GM12878 (cell line): Measurements from ENCODE around the gene TSPAN5. TPM values are rescaled to one million over a fixed set of nuclear protein-coding genes. Genes with fewer than 3 reads are reported as not detected.

ENCODE experiments used
- ATF2 ChIP-seq: IDR thresholded peaks from 2 replicates; pipeline ENCODE4 v1.6.1; 2012; ENCODE audit warnings: low read length, inconsistent platforms
- BHLHE40 ChIP-seq, 2 experiments: fragments of 450-650 bp in 1 of 2; IDR thresholded peaks; 2 replicates each; pipeline ENCODE4 v1.6.1; 2011 to 2017; ENCODE audit warnings: low read depth in 2 of 2, borderline replicate concordance in 1 of 2, improper control_type of control experiment in 1 of 2, low read length in 1 of 2, mild to moderate bottlenecking in 1 of 2
- BMI1 ChIP-seq: fragments of 450-650 bp; IDR thresholded peaks from 2 replicates; pipeline ENCODE4 v1.6.1; 2016; ENCODE audit warnings: mild to moderate bottlenecking, moderate library complexity, borderline replicate concordance
- CEBPB ChIP-seq, 2 experiments: fragments of 150-350 bp in 1 of 2; IDR thresholded peaks; 2 replicates each; pipeline ENCODE4 v1.6.1; 2012 to 2014; ENCODE audit warnings: low read depth in 2 of 2, low read length in 2 of 2, borderline replicate concordance in 1 of 2, inconsistent platforms in 1 of 2
- CHD2 ChIP-seq: IDR thresholded peaks from 2 replicates; pipeline ENCODE4 v1.6.1; 2011; ENCODE audit warnings: low read depth, low read length, improper control_type of control experiment, borderline replicate concordance
- ESRRA ChIP-seq: IDR thresholded peaks from 2 replicates; pipeline ENCODE4 v1.6.1; 2012; ENCODE audit warnings: mild to moderate bottlenecking, low read length, improper control_type of control experiment
- HCFC1 ChIP-seq: fragments of 150-350 bp; IDR thresholded peaks from 2 replicates; pipeline ENCODE4 v1.6.1; 2014; ENCODE audit warnings: low read length
- HDAC2 ChIP-seq: fragments of 200-600 bp; sonication (generic); IDR thresholded peaks from 2 replicates; pipeline ENCODE4 v1.6.1; 2017
- IKZF2 ChIP-seq, 2 experiments: fragments of 450-650 bp; IDR thresholded peaks; 2 replicates each; pipeline ENCODE4 v1.6.1; 2017; ENCODE audit warnings: mild to moderate bottlenecking in 2 of 2, moderate library complexity in 2 of 2
- NBN ChIP-seq: fragments of 450-650 bp; IDR thresholded peaks from 2 replicates; pipeline ENCODE4 v1.6.1; 2016
- NFYB ChIP-seq: IDR thresholded peaks from 2 replicates; pipeline ENCODE4 v1.6.1; 2011; ENCODE audit warnings: low read depth, mild to moderate bottlenecking, low read length, improper control_type of control experiment, moderate library complexity; ENCODE audit not compliant: insufficient read depth
- RAD21 ChIP-seq: IDR thresholded peaks from 2 replicates; pipeline ENCODE4 v1.6.1; 2011; ENCODE audit warnings: mild to moderate bottlenecking, low read depth, low read length, moderate library complexity; ENCODE audit not compliant: insufficient read depth
- RBBP5 ChIP-seq: fragments of 200-600 bp; sonication (generic); conservative IDR thresholded peaks from 2 replicates; pipeline ENCODE4 v1.6.1; 2016
- RCOR1 ChIP-seq: conservative IDR thresholded peaks from 2 replicates; pipeline ENCODE4 v1.6.1; 2012; ENCODE audit warnings: low read depth, low read length, improper control_type of control experiment
- RELA ChIP-seq: fragments of 450-650 bp; IDR thresholded peaks from 2 replicates; pipeline ENCODE4 v1.8.0; 2014; ENCODE audit warnings: borderline replicate concordance; ENCODE audit not compliant: partially characterized antibody
- SIX5 ChIP-seq: IDR thresholded peaks from 2 replicates; pipeline ENCODE4 v1.6.1; 2011; ENCODE audit warnings: mild to moderate bottlenecking, low read depth, low read length, moderate library complexity; ENCODE audit not compliant: severe bottlenecking
- SMC3 ChIP-seq: IDR thresholded peaks from 2 replicates; pipeline ENCODE4 v1.6.1; 2011; ENCODE audit warnings: low read length, improper control_type of control experiment, borderline replicate concordance
- SPI1 ChIP-seq: IDR thresholded peaks from 2 replicates; pipeline ENCODE4 v1.6.1; 2011; ENCODE audit warnings: low read depth, mild to moderate bottlenecking, low read length, moderate library complexity, borderline replicate concordance; ENCODE audit not compliant: insufficient read depth
- SRF ChIP-seq, 2 experiments: IDR thresholded peaks; 2 replicates each; pipeline ENCODE4 v1.6.1; 2011; ENCODE audit warnings: low read depth in 2 of 2, low read length in 2 of 2, mild to moderate bottlenecking in 1 of 2, moderate library complexity in 1 of 2
- YBX1 ChIP-seq: fragments of 450-650 bp; IDR thresholded peaks from 2 replicates; pipeline ENCODE4 v1.6.1; 2016; ENCODE audit warnings: antibody characterized with exemption
- ZNF217 ChIP-seq: fragments of 450-650 bp; IDR thresholded peaks from 2 replicates; pipeline ENCODE4 v1.6.1; 2017; ENCODE audit warnings: antibody characterized with exemption, mild to moderate bottlenecking
- ZNF24 ChIP-seq: fragments of 450-650 bp; IDR thresholded peaks from 2 replicates; pipeline ENCODE4 v1.6.1; 2017; ENCODE audit warnings: antibody characterized with exemption, mild to moderate bottlenecking
- ZSCAN29 ChIP-seq: fragments of 450-650 bp; IDR thresholded peaks from 2 replicates; pipeline ENCODE4 v1.6.1; 2017; ENCODE audit warnings: mild to moderate bottlenecking, moderate library complexity
- polyA plus RNA-seq, 11 experiments: library from polyadenylated mRNA; depleted of rRNA in 4 of 11; unstranded in 6 of 11; stranded (reverse) in 5 of 11; fragments of >200 nt; fragmentation: Nextera tagmentation in 4 of 11; fragmentation: Illumina TruSeq in 1 of 11; extraction: Ambion mirVana in 4 of 11; extraction: Trizol in 1 of 11; gene quantifications; 1 replicate in 1 of 11; 2 replicates in 10 of 11; pipeline versions ENCODE4 v1.2.1 to v1.2.3, GENCODE V29; 2011 to 2016; ENCODE audit warnings: inconsistent platforms in 2 of 11, missing spikeins in 2 of 11, low read depth in 1 of 11
- total RNA-seq, 4 experiments: library from RNA; depleted of rRNA in 3 of 4; stranded (reverse); fragments of >200 nt in 3 of 4; fragmentation: Illumina TruSeq in 1 of 4; extraction: Trizol in 1 of 4; gene quantifications; 2 replicates each; pipeline versions ENCODE4 v1.2.1 to v1.2.3, GENCODE V29; 2013 to 2021
- TF ChIP-seq, protein P1 (sequence below): fragments of 450-650 bp; IDR thresholded peaks from 2 replicates; pipeline ENCODE4 v1.6.1; 2017; ENCODE audit warnings: mild to moderate bottlenecking, low read depth, inconsistent platforms; ENCODE audit not compliant: poor library complexity, severe bottlenecking
- TF ChIP-seq, protein P2 (sequence below): fragments of 450-650 bp; IDR thresholded peaks from 2 replicates; pipeline ENCODE4 v1.6.1; 2018; ENCODE audit warnings: mild to moderate bottlenecking, low read depth, moderate library complexity; ENCODE audit not compliant: partially characterized antibody

Gene TSPAN5
- total and polyA plus RNA-seq, 10 of the 15 experiments (the other 5 are each of a cell fraction or from before 2014, with no cell fraction given), result 0.09 to 8.2 (median 0.27) TPM

- TF ChIP-seq RCOR1 (peak; percentile 74; the same call in 1 of the 2 replicates), RELA (no peak), CHD2 (peak; percentile 72; the same call in 1 of the 2 replicates), ZNF217 (peak; percentile 80), IKZF2 (IDR thresholded peaks at IDR 0.05) (peak; percentile 97 to 98), BHLHE40 (IDR thresholded peaks at IDR 0.05; ENCODE audit: borderline replicate concordance in 1 of 2, low read depth in 2 of 2, low read length in 1 of 2) (peak; percentile 61 to 70; a peak in 2 of 4 replicates), ZNF24 (no peak), ESRRA (no peak), YBX1 (no peak), RBBP5 (no peak), SMC3 (0 out of 2 replicates have a peak, but pooled peaks have one; percentile 6), CEBPB (IDR thresholded peaks at IDR 0.05; ENCODE audit: borderline replicate concordance in 1 of 2, low read depth in 2 of 2, low read length in 2 of 2) (peak in 1 of 2 experiments; percentile 80; a peak in 1 of 4 replicates), NBN (peak; percentile 87), HCFC1 (no peak), ATF2 (peak; percentile 90), HDAC2 (no peak), SIX5 (no peak), SPI1 (peak; percentile 44), RAD21 (no peak), SRF (IDR thresholded peaks at IDR 0.05; ENCODE audit: low read depth in 2 of 2, low read length in 2 of 2) (no peak), NFYB (no peak), BMI1 (peak; percentile 71; the same call in 1 of the 2 replicates), ZSCAN29 (no peak)
- TF ChIP-seq, protein P1, sequence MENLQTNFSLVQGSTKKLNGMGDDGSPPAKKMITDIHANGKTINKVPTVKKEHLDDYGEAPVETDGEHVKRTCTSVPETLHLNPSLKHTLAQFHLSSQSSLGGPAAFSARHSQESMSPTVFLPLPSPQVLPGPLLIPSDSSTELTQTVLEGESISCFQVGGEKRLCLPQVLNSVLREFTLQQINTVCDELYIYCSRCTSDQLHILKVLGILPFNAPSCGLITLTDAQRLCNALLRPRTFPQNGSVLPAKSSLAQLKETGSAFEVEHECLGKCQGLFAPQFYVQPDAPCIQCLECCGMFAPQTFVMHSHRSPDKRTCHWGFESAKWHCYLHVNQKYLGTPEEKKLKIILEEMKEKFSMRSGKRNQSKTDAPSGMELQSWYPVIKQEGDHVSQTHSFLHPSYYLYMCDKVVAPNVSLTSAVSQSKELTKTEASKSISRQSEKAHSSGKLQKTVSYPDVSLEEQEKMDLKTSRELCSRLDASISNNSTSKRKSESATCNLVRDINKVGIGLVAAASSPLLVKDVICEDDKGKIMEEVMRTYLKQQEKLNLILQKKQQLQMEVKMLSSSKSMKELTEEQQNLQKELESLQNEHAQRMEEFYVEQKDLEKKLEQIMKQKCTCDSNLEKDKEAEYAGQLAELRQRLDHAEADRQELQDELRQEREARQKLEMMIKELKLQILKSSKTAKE, result peak; percentile 98
- TF ChIP-seq, protein P2, sequence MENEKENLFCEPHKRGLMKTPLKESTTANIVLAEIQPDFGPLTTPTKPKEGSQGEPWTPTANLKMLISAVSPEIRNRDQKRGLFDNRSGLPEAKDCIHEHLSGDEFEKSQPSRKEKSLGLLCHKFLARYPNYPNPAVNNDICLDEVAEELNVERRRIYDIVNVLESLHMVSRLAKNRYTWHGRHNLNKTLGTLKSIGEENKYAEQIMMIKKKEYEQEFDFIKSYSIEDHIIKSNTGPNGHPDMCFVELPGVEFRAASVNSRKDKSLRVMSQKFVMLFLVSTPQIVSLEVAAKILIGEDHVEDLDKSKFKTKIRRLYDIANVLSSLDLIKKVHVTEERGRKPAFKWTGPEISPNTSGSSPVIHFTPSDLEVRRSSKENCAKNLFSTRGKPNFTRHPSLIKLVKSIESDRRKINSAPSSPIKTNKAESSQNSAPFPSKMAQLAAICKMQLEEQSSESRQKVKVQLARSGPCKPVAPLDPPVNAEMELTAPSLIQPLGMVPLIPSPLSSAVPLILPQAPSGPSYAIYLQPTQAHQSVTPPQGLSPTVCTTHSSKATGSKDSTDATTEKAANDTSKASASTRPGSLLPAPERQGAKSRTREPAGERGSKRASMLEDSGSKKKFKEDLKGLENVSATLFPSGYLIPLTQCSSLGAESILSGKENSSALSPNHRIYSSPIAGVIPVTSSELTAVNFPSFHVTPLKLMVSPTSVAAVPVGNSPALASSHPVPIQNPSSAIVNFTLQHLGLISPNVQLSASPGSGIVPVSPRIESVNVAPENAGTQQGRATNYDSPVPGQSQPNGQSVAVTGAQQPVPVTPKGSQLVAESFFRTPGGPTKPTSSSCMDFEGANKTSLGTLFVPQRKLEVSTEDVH, result no peak
Measured at GRCh38 chr4:98663226-98664006, 5.0 kb upstream of the TSPAN5 start (continued).
